Right lung (tissue), 5 donors: ENCODE data around the gene REEP1. TPM values are rescaled to one million over a fixed set of nuclear protein-coding genes. Genes with fewer than 3 reads are reported as not detected.
A peak's percentile ranks its signal among the peaks of the same experiment; 100 is the strongest.

Experiments used
- DNase-seq, 2 donors: peaks; one replicate each; pipeline ENCODE4 v3.0.0-alpha.2; 2013
- polyA plus RNA-seq, 5 donors: library from polyadenylated mRNA; unstranded; fragments of 120-200 nt; gene quantifications; one replicate each; pipeline versions ENCODE4 v1.2.1 to v1.2.3, GENCODE V29; 2013; ENCODE audit warnings: inconsistent platforms in 1 of 5, low replicate concordance in 1 of 5; ENCODE audit not compliant: insufficient read length in 5 of 5, insufficient read depth in 1 of 5

Gene REEP1
- polyA plus RNA-seq, 5 donors: 17.3 to 20.4 (median 17.4) TPM

GRCh38 chr2:86226070-86226469, 111.4 kb downstream of the REEP1 start:
- no peak for DNase-seq

- peak in 1 of 2 donors; percentile 33 for DNase-seq
Observed at GRCh38 chr2:86225581-86225980, 111.8 kb downstream of the REEP1 start.

GRCh38 chr2:86224645-86225355, 112.6 kb downstream of the REEP1 start:
- DNase-seq: no peak

GRCh38 chr2:86223927-86224560, 113.4 kb downstream of the REEP1 start:
- no peak for DNase-seq

- no peak for DNase-seq
Observed at GRCh38 chr2:86223140-86223926, 114.1 kb downstream of the REEP1 start.

GRCh38 chr2:86221066-86221684, 116.3 kb downstream of the REEP1 start:
- no peak for DNase-seq

GRCh38 chr2:86219896-86220295, 117.5 kb downstream of the REEP1 start:
- no peak for DNase-seq

- DNase-seq: no peak
Observed at GRCh38 chr2:86218124-86218523, 119.3 kb downstream of the REEP1 start.

GRCh38 chr2:86216575-86217555, 120.6 kb downstream of the REEP1 start:
- DNase-seq: no peak

- DNase-seq: no peak
Observed at GRCh38 chr2:86214503-86214832, 123.0 kb downstream of the REEP1 start.

- no peak for DNase-seq
Observed at GRCh38 chr2:86213699-86214502, 123.5 kb downstream of the REEP1 start.

GRCh38 chr2:86213056-86213455, 124.4 kb downstream of the REEP1 start:
- no peak for DNase-seq

GRCh38 chr2:86211796-86212188, 125.6 kb downstream of the REEP1 start:
- DNase-seq: no peak

- DNase-seq: no peak
Observed at GRCh38 chr2:86211033-86211795, 126.2 kb downstream of the REEP1 start.

- no peak for DNase-seq
Observed at GRCh38 chr2:86204458-86204857, 133.0 kb downstream of the REEP1 start.

GRCh38 chr2:86203614-86204013, 133.8 kb downstream of the REEP1 start:
- DNase-seq: no peak

GRCh38 chr2:86202702-86203101, 134.7 kb downstream of the REEP1 start:
- DNase-seq: no peak

GRCh38 chr2:86202336-86202692, 135.1 kb downstream of the REEP1 start:
- DNase-seq: no peak

GRCh38 chr2:86201671-86202335, 135.6 kb downstream of the REEP1 start:
- DNase-seq: no peak
